ENCODE measurements around the gene DCAF8L2.
"Not testable (repeated sequence)": the region's sequence is repeated elsewhere in the genome, so short reads cannot be mapped to it uniquely, and the experiment has no call there.

Gene DCAF8L2

GRCh38 chrX:27740933-27741332, 150.8 kb downstream of the DCAF8L2 start:
- Mint-ChIP-seq H3K4me3 (no peak overlapping the region), H3K27ac (no peak overlapping the region), H3K4me1 (no peaks in the 10 kb centered on the region), H3K9me3 (peaks cover 0 to 13% of the 10 kb centered on the region in 2 donors), H3K27me3 (no peaks in the 10 kb centered on the region)
- no peak for DNase-seq
- ATAC-seq: no peak

DNA sequence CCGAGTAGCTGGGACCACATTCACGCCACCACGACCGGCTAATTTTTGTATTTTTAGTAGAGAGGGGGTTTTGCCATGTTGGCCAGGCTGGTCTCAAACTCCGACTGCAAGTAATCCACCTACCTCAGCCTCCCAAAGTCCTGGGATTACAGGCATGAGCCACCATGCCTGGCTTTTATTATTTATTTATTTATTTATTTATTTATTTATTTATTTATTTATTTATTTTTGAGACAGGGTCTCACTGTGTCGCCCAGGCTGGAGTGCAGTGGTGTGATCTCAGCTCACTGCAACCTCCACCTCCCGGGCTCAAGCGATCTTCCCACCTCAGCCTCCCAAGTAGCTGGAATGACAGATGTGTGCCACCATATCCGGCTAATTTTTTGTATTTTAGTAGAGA, 153.4 kb downstream of the DCAF8L2 start:
- DNase-seq, H3K4me1 Mint-ChIP-seq, H3K27ac Mint-ChIP-seq, H3K4me3 Mint-ChIP-seq, ATAC-seq, H3K27me3 Mint-ChIP-seq: not testable (repeated sequence)
- H3K9me3 Mint-ChIP-seq: peaks cover 0 to 13% of the 10 kb centered on the region in 2 donors

GRCh38 chrX:27746516-27746915, 156.4 kb downstream of the DCAF8L2 start:
- H3K9me3 Mint-ChIP-seq: no peaks in the 10 kb centered on the region
- no peaks in the 10 kb centered on the region for H3K4me1 Mint-ChIP-seq
- DNase-seq (no peak), ATAC-seq (no peak)
- no peak overlapping the region for H3K27ac Mint-ChIP-seq
- H3K4me3 Mint-ChIP-seq: no peak overlapping the region
- H3K27me3 Mint-ChIP-seq: no peaks in the 10 kb centered on the region

DNA sequence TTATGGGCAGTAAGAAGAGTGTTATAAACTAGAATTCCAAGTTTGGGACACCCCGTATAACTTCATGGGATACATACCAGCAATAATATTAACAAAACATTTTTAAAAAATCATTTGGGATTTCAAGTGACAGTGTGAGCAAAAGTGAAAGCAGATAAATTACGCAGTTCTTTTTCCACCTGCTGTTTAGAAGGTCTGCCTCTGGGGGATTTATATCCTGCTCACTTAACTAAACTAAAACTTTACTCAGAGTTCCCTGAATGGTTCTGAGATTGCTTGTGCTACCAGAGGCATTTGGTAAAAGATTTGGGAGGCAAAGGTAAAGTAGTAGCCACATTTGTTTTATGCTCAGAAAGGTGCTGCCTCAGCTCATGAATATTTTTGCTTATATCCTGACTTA, 160.2 kb downstream of the DCAF8L2 start:
- not testable (repeated sequence) for DNase-seq, H3K4me3 Mint-ChIP-seq, H3K27me3 Mint-ChIP-seq, H3K27ac Mint-ChIP-seq, H3K9me3 Mint-ChIP-seq, H3K4me1 Mint-ChIP-seq, ATAC-seq

GRCh38 chrX:27751976-27752375, 161.8 kb downstream of the DCAF8L2 start:
- Mint-ChIP-seq H3K27ac (no peak overlapping the region), H3K9me3 (peaks cover 0 to 5% of the 10 kb centered on the region in 2 donors)

DNA sequence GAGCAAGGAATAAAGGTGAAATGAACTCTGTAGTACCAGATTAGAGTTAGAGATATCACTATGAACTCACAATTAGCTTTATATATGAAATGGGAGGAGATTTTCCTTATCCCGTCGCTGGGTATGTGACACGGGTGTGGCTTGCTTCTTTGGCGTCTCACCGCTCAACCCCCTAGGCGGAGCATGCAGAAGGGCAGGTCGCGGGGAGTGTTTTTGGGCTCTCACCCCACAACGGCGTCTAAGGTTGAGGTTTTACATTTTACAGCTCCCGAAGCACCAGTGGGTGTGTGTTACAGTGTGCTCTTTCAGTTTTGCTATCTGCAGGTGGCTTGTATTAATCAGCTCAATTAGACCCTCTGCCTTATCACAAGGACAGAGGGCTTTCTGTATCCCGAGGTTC, 175.6 kb downstream of the DCAF8L2 start:
- no peak overlapping the region for H3K4me3 Mint-ChIP-seq
- ATAC-seq (no peak), DNase-seq (no peak)
- no peaks in the 10 kb centered on the region for H3K4me1 Mint-ChIP-seq
- no peaks in the 10 kb centered on the region for H3K27me3 Mint-ChIP-seq
- H3K27ac Mint-ChIP-seq: no peak overlapping the region
- H3K9me3 Mint-ChIP-seq: no peaks in the 10 kb centered on the region

More at GRCh38 chrX:27751976-27752375, 161.8 kb downstream of the DCAF8L2 start:
- DNase-seq (no peak), ATAC-seq (no peak)
- Mint-ChIP-seq H3K4me3 (no peak overlapping the region), H3K4me1 (no peaks in the 10 kb centered on the region), H3K27me3 (no peaks in the 10 kb centered on the region)

GRCh38 chrX:27767387-27767786, 177.2 kb downstream of the DCAF8L2 start:
- H3K4me3 Mint-ChIP-seq: no peak overlapping the region
- DNase-seq (no peak), ATAC-seq (no peak)
- H3K4me1 Mint-ChIP-seq: no peaks in the 10 kb centered on the region
- no peaks in the 10 kb centered on the region for H3K27me3 Mint-ChIP-seq
- H3K27ac Mint-ChIP-seq: no peak overlapping the region
- no peaks in the 10 kb centered on the region for H3K9me3 Mint-ChIP-seq

DNA sequence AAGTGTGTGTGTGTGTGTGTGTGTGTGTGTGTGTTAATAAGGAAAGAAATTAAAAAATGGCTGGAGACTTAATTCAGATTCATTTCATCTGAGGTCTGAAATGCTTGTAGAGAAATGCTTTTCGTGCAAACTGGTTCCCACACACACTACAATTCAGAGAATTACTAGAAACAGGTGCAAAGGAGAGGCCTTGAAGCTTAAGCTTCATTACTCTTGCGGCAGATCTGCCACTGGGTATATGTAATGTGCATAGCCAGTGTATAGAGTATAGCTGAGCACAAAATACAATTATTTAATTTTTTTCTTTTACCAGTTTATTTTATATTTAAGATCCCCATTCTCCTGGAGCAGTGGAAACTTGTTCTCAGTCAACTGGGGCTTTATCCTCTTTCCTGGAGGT, 185.8 kb downstream of the DCAF8L2 start:
- no peak overlapping the region for H3K27ac Mint-ChIP-seq
- no peak overlapping the region for H3K4me3 Mint-ChIP-seq
- no peaks in the 10 kb centered on the region for H3K9me3 Mint-ChIP-seq
- DNase-seq (no peak), ATAC-seq (no peak)
- no peaks in the 10 kb centered on the region for H3K4me1 Mint-ChIP-seq
- H3K27me3 Mint-ChIP-seq: no peaks in the 10 kb centered on the region

DNA sequence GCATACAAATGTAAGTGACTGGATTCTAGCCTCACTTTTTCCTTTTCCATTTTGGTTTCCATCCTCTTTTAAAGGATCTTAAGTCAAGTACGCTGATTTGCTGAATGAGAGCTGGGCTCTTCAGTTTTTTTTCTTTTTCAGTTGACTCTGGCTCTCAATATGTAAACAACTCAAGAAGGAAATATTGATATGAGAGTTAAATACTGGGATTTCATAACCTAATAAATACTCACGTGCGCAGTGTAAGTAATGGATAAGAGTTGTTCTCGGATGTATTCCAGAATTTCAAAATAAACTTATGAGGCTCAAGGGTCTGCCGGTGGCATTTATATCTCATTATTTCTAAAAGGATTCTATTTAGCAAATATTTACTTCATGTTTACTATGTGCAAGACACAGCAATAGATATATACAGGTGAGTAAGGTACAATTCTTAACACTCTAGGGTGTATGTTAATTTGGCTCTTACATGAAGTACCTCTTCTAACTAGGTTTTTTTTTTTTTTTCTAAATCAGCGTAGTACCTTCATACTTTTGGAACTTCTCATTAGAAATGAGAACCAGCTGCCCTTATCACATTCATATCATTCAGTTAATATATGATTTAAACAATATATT, 206.6 kb downstream of the DCAF8L2 start:
- no peaks in the 10 kb centered on the region for H3K27me3 Mint-ChIP-seq
- H3K4me1 Mint-ChIP-seq: no peaks in the 10 kb centered on the region
- DNase-seq: no peak
- ATAC-seq: no peak
- H3K4me3 Mint-ChIP-seq: no peak overlapping the region
- no peaks in the 10 kb centered on the region for H3K9me3 Mint-ChIP-seq
- H3K27ac Mint-ChIP-seq: no peak overlapping the region

GRCh38 chrX:27797575-27797974, 207.4 kb downstream of the DCAF8L2 start:
- H3K27me3 Mint-ChIP-seq: no peaks in the 10 kb centered on the region
- no peaks in the 10 kb centered on the region for H3K4me1 Mint-ChIP-seq
- no peak overlapping the region for H3K27ac Mint-ChIP-seq
- H3K4me3 Mint-ChIP-seq: no peak overlapping the region
- DNase-seq (no peak), ATAC-seq (no peak)
- H3K9me3 Mint-ChIP-seq: no peaks in the 10 kb centered on the region

Data from stimulated activated naive CD8-positive, alpha-beta T cell treated with anti-CD3 and anti-CD28 coated beads, Interleukin-15, amount 100 ng/mL, for 72 hours (primary cell).